Measurements from ENCODE around the gene PDXK. TPM values are rescaled to one million over a fixed set of nuclear protein-coding genes. Genes with fewer than 3 reads are reported as not detected.

PDXK gene
- total and polyA plus RNA-seq, 2 of the 13 experiments (the other 11 are each of a cell fraction or from before 2014, with no cell fraction given), result 114 to 184 TPM

- peak; percentile 96 for TF ChIP-seq ZNF644 (CRISPR knock-in tag; IDR thresholded peaks at IDR 0.05; ENCODE audit: low read depth)
- peak; percentile 76 for TF ChIP-seq SOX13 (IDR thresholded peaks at IDR 0.05)
- peak in 1 of 2 experiments; percentile 87; a peak in 2 of 4 replicates for TF ChIP-seq SOX13 (CRISPR knock-in tag; conservative IDR thresholded peaks at IDR 0.05 in 1 of 2, IDR thresholded peaks at IDR 0.05 in 1 of 2)
- TF ChIP-seq KLF11 (CRISPR knock-in tag; IDR thresholded peaks at IDR 0.05), result 0 out of 2 replicates have a peak, but pooled peaks have one; percentile 75
- TF ChIP-seq ZBTB49 (CRISPR knock-in tag; IDR thresholded peaks at IDR 0.05; ENCODE audit: borderline replicate concordance), result no peak; the same call in 1 of the 2 replicates
- no peak for TF ChIP-seq ZNF30 (CRISPR knock-in tag; IDR thresholded peaks at IDR 0.05)
- TF ChIP-seq TMF1 (CRISPR knock-in tag; IDR thresholded peaks at IDR 0.05; ENCODE audit: low read depth), result peak; percentile 87
- TF ChIP-seq PREB (CRISPR knock-in tag; IDR thresholded peaks at IDR 0.05), result no peak
- no peak for TF ChIP-seq MTA1 (CRISPR knock-in tag; IDR thresholded peaks at IDR 0.05; ENCODE audit: borderline replicate concordance)
- TF ChIP-seq ZBTB10 (CRISPR knock-in tag; IDR thresholded peaks at IDR 0.05; ENCODE audit: borderline replicate concordance), result no peak
- no peak; the same call in 1 of the 2 replicates for TF ChIP-seq NR0B2 (CRISPR knock-in tag; IDR thresholded peaks at IDR 0.05)
- TF ChIP-seq NFKBIZ (CRISPR knock-in tag; IDR thresholded peaks at IDR 0.05), result peak; percentile 96
- peak; percentile 80; the same call in 1 of the 2 replicates for TF ChIP-seq ZNF598 (CRISPR knock-in tag; IDR thresholded peaks at IDR 0.05; ENCODE audit: borderline replicate concordance)
- TF ChIP-seq ZBTB43 (CRISPR knock-in tag; conservative IDR thresholded peaks at IDR 0.05), result peak; percentile 78
- peak; percentile 79 for TF ChIP-seq CBX1 (IDR thresholded peaks at IDR 0.05; ENCODE audit: low read depth)
- peak; percentile 84 for TF ChIP-seq PHF5A (CRISPR knock-in tag; IDR thresholded peaks at IDR 0.05; ENCODE audit: low read depth, unreplicated experiment)
- TF ChIP-seq E2F1 (CRISPR knock-in tag; IDR thresholded peaks at IDR 0.05), result no peak
- no peak for TF ChIP-seq E2F5 (CRISPR knock-in tag; conservative IDR thresholded peaks at IDR 0.05)
- peak; percentile 98 for TF ChIP-seq CEBPG (CRISPR knock-in tag; IDR thresholded peaks at IDR 0.05)
These were observed 64.3 kb downstream of the PDXK start (continued) for GRCh38 chr21:43783098-43783700.

Data from HepG2 (cell line).